HG02885 (cell line): ENCODE measurements around the gene COL27A1.
"Not testable (repeated sequence)": the region's sequence is repeated elsewhere in the genome, so short reads cannot be mapped to it uniquely, and the experiment has no call there.

ENCODE experiments used
- ATAC-seq: cut with Tn5 transposase; IDR thresholded peaks from one replicate; pipeline ENCODE4 v1.9.1; 2021; ENCODE audit warnings: mild to moderate bottlenecking; ENCODE audit not compliant: unreplicated experiment, poor library complexity

Gene COL27A1

DNA sequence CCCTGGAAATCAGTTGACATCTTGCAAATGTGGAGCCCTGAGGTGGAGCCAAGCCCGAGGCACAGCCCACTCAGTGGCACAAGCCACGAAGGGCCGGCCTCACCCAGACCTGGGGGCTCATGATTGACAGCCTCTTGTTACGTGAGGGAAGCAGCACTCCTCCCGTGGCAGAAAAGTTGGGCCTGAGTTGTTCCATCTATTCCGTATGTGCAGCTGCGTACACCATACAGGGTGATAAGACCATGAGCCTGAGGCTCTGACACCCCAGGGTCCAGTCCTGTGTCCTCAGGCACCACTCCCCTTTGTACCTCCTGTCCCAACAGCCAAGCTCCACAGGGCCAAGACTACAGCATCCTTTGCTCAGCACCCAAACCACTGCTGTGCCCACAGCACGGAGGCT lies 172.4 kb downstream of the COL27A1 start:
- ATAC-seq = no peak

DNA sequence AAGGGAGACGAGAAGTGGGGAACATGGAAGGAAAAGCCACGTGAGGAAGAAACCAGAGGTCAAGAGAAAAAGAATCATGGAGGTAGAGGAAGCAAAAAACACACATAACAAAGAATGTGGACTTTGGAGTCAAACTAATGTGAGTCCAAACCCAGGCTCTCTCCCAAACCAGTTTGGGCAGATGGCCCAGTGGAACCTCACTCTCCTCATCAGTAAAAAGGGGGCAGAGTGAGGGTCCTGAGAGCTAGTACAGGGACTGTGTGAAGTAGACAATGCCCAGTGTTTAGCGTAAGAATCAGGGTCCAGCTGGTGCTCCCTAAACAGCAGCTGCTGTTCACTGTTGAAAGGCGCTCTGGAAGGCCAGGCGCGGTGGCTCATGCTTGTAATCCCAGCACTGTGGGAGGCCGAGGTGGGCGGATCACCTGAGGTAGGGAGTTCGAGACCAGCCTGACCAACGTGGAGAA lies 173.1 kb downstream of the COL27A1 start:
- ATAC-seq = not testable (repeated sequence)

DNA sequence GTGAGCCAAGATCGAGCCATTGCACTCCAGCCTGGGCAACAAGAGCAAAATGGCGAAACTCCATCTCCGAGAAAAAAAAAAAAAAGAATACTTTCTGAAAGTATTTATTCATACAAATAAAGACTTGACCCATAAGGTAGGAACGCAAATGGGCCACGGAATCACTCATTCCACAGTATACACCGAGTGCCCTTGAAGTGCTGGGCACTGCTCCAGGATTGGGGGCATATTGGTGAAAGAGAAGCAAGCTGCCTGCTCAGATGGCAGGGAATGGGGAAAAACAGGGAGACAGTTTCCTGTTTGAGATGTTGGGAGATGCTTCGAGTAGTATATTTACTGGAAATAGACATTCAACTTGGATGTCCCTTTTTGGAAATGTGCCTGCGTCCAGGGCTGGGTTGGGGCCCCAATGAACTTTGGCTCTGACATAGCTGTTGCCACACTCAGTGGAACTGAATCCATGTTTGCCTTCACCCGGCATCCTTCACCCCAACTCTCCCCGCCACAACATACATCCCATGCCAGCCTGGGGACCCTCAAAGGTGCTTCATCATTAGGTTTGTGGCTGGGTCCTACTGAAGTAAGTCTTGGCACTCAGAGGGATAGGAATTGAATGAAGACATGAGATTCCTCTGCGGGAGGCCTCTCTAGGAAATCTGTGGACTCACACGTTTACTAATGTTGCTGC lies 173.7 kb downstream of the COL27A1 start:
- not testable (repeated sequence) for ATAC-seq

DNA sequence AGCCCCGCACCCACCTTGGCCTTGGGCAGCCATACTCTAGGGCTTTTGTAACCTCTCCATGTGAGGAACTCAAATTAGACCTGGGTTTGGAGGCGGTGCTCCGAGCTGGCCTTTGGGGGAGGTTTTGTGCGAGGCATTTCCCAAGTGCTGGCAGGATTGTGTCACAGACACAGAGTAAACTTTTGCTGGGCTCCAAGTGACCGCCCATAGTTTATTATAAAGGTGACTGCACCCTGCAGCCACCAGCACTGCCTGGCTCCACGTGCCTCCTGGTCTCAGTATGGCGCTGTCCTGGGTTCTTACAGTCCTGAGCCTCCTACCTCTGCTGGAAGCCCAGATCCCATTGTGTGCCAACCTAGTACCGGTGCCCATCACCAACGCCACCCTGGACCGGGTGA lies 174.3 kb downstream of the COL27A1 start, which contains the start of gene ORM2:
TSS of gene ORM2 (plus strand) at position 245 of the 398 bp plus-strand sequence. CDS start at position 281, 36 bp downstream.
- ATAC-seq = not testable (repeated sequence)

DNA sequence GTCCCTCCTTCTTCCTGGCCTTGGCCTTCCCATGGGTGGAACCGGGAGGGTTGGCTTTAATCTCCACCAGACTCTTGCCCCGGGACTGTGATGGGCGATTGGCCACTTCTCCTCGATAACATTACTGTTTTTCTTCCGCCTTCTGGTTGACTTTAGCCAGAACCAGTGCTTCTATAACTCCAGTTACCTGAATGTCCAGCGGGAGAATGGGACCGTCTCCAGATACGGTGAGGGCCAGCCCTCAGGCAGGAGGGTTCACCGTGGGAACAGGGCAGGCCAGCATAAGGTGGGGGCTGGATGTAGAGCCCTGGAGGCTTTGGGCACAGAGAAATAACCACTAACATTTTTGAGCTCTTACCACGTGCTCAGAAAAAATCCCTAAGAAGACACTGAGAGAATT lies 175.3 kb downstream of the COL27A1 start:
- no peak for ATAC-seq

DNA sequence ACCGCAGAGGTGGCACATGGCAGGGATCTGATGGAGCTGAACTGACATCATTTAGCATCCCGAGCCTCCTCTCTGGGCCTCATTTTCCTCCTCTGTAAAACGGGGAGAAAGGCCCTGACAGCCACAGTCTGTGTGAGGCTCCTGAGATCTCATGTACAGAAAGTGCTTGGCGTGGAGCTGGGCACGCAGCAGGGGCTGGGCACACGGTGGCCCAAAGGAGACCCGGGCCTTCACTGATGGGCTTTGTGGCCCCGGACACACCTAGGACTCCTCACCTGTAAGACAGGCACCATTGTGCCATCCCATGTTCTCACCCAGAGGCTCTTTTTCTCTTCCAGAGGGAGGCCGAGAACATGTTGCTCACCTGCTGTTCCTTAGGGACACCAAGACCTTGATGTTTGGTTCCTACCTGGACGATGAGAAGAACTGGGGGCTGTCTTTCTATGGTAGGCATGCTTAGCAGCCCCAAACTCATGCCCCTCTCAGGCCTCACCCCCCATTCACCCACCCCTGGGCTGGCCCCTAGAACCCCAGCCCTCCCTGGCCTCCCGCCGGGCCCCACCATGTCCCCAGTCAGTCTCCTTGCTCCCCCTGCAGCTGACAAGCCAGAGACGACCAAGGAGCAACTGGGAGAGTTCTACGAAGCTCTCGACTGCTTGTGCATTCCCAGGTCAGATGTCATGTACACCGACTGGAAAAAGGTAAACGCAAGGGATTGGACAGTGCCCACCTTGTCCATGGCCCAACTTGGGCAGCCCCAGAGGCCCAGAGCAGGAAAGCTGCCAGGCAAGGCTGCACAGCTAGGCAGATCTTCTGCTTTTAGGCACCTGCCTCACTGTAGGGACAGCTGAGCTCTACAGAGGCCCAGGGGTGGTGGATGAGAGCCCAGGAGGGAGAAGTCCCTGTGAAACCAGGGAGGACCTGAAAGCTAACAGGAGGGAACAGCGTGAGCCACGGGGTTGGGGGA lies 176.2 kb downstream of the COL27A1 start:
- ATAC-seq = not testable (repeated sequence)

DNA sequence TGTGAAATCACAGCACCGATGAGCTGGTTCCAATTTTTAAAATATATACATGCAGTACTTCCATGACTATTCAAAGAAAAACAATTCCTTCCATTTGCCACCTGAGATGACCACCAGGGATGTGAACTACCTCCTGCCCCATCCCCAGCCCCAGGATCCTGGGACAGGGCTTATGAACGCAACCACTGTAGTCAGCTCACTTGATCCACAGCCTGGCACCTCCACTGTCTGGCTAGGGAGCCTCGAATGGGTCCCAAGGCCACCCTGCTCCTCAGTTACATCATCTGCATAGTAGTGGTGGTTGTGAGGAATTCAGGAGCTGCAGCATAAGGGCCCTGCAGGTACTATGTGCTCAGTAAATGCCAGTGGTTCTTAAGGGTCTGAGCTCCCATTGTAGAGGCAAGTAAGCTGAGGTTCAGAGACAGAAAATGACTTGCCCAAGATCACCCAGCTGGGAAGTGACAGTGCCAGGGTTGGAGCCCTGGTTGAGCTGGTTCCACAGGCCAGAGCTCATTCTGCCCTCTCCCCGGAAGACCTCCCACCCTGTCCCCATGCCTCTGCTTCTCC lies 177.2 kb downstream of the COL27A1 start:
- ATAC-seq = not testable (repeated sequence)

DNA sequence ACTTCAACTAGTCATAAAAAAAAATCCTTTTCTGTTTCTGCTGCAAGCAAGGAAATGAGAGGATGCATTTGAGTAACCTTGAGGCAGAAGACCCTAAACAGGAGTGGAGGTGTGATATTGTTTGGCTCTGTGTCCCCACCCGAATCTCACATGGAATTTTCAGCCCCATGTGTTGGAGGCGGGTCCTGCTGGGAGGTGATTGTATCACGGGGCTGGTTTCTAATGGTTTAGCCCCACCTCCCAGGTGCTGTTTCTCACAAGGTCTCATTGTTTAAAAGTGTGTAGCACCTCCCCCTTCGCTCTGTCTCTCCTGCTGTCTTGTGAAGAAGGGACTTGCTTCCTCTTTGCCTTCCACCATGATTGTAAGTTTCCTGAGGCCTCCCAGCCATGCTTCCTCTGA lies 178.4 kb downstream of the COL27A1 start:
- ATAC-seq = not testable (repeated sequence)

DNA sequence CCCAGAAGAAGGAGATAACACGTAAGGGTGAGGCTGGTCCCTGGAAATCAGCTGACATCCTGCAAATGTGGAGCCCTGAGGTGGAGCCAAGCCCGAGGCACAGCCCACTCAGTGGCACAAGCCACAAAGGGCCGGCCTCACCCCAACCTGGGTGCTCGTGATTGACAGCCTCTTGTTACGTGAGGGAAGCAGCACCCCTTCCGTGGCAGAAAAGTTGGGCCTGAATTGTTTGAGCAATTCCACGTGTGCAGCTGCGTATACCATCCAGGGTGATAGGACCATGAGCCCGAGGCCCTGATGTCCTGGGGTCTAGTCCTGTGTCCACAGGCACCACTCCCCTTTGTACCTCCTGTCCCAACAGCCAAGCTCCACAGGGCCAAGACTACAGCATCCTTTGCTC lies 179.2 kb downstream of the COL27A1 start:
- ATAC-seq = no peak

DNA sequence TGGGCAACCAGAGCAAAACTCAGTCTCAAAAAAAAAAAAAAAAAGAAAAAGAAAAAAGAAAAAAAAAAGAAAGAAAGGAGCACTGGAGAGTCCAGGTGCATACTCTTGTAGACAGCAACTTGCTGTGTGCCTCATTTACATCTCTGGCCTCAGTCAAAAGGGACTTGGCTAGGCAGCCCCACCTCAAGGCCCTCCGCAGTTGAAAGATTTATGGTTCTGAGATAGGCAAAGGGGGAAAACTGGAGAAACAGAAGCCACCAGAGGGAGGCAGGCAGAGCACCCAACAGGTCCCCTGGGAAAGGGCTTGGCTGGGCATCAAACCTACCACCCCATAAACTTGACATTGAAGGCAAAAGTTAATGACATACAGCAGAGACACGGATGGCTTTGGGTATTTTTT lies 180.4 kb downstream of the COL27A1 start:
- no peak for ATAC-seq

DNA sequence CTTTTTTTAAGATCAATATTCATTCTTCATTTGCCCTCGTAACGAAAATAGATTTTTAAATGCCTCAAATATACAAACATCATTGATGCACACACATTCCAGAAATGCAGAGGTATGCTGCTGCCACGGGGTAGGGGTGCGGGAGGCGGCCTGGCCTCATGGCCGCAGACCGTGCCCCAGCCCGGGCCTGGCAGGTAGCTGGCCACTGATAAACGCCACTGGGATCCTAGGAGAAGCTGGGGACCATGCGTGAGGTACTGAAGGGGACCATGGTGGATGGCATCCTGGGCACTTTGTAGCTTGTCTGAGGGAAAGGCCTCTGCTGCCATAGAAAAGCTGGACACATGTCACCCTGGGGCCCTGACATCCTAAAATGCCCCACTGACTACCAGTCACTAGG lies 180.8 kb downstream of the COL27A1 start:
- ATAC-seq = no peak

DNA sequence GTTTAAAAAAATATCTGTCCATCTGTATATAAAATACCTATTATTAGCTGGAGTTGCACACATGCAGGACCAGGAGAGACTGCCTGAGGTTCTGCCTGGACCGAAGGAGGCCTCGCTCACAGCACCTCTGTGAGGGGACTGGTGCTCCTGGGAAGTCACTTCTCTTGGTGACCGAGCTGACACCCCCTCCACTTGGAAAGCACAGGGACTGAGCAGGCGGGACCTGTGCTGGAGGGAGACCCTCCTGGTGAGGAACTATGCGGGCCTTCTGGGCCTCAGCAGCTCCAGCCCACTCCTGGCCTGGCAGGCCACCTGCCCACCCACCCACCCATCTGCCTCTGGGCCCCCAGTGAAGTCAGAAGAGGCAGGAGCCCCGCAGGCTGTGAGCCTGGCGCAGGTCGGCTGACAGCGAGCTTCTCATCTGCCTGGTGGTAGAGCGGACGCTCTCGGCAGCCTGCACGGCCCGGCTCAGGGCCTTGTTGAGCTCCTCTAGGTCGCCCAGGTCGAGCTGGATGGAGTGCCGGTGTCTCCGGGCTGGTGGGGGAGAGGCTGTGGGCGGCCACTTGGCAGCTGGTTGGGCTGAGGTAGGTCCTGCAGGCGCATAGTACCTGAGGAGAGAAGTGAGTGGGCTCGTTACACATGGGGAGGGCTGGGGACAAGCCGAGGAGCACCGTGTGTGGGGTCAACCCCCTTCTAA lies 181.5 kb downstream of the COL27A1 start:
- ATAC-seq = no peak

DNA sequence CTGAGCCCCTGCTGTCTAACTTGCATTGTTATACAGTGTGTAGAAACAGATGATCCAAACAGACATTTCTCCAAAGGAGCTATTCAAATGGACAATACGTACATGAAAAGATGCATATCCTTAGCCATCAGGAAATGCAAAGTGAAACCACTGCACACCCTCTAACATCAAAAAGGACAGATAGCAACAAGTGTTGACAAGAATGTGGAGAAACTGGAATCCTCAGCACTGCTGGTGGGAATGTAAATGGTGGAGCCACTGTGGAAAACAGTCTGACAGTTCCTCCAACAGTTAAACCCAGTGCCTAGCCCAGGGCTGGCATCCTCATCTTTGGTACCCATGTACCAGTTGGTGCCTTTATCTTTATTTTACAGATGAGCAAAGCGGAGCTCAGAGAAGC lies 182.8 kb downstream of the COL27A1 start:
- ATAC-seq = no peak

DNA sequence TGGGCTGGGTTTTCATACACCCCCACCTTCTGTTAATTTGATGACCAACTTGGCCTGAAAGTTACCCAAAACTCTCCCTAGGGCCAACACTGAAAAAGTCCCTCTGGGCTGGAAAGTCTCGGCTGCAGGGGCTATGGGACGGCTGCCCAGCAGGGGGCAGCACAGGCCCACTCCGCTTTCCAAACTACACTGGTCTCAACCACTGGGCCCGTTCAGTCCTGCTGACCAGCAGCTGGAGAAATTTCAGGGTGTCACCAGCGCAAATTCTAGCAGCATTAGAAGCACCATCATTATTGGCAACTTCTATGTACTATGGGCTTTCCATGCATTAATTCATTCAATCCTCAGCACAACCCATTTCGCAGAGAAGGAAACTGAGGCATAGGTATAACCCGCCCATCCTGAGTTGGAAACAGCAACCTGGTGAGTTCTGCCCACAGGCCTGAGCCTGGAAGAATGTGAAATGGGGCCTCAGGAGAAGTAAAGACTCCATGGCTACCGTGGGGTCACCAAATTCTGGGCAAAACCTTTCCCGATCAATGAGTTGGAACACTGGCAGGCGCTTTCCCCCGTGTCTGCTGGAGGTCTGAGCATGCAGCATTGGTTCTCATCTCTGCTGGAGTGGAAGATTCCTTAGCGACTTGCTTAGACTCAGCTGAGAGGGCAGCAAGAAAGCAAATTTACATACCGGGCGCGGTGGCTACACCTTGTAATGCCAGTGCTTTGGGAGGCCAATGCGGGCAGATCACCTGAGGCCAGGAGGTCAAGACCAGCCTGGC lies 184.0 kb downstream of the COL27A1 start:
- peak; percentile 68 for ATAC-seq

DNA sequence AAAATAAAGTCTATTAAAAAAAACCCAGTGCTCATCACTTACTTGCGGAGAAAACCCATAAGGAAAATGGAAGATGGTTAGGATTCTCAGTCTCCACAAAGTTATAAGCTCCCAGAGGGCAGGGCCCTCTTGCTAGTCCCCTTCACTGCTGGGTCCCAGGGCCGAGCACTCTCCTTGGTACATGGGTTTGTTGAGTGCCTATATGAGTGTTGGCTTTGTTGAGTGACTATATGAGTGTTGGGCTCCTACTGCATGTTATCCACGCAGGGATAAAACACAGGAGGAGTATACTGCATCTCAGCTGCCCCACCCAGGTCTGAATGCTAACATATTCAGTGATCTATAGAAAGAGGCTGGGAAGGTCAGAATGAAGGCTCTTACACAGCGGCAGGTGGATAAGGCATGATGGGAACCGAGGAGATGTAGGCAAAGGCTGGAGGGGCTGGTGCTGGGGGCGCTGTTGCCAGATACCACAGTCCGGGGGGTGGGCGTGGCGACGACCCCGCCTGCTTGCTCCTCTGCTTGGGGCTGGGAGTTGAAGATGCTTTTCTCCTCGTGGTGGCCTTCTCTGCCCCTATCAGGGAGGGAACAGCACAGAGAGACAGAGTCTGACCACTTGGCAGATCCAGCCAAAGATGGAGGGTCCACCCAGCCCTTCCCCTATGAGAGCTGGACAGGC lies 186.0 kb downstream of the COL27A1 start:
- no peak for ATAC-seq

DNA sequence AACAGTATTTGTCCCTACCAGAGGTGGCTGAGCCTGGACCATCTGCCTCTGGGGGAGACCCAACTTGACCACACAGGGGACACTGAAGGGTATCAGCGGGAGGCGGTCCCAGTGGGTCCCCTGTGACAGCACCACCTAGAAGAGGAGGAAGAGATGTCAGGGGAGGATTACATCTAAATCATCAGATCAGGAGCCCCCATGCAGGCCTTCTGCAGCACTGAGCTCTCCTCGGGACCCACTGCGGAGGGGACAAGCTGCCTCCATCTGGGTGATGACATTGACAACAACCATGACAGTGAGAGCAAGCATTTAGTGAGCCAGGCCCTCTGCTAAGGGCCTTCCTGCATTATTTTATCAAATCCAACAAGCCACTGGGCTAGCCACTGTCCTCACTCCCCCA lies 186.7 kb downstream of the COL27A1 start:
- ATAC-seq = no peak

DNA sequence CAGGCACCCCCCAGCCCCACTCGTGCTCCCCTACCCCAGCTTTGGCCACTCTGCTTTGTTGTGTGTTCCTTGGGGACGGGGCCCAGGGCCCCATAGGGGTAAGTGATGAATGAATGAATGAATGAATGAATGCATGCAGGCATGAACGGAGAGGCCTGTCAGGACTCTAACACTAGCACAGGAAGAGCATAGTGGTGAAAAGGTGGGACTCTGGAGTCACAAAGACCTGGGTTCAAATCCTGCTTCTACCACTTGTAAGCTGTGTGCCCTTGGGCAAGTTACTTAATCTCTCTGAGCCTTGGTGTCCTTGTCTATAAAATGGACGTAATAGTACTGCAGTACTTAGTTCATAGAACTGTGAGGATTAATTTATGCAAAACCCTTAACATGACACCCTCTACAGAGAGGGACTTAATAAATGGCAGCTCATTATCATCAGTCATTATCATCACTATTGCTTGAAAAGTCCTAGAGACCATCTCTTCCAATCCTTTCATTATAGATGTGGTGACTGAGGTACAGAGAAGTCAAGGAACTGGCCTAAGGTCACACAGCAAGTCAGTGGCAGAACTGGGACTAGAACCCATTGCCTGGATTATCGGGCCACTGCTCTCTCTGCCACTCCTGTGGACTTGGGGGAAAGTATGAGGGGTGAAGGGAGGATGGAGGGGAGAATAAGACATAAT lies 187.6 kb downstream of the COL27A1 start:
- ATAC-seq = no peak

DNA sequence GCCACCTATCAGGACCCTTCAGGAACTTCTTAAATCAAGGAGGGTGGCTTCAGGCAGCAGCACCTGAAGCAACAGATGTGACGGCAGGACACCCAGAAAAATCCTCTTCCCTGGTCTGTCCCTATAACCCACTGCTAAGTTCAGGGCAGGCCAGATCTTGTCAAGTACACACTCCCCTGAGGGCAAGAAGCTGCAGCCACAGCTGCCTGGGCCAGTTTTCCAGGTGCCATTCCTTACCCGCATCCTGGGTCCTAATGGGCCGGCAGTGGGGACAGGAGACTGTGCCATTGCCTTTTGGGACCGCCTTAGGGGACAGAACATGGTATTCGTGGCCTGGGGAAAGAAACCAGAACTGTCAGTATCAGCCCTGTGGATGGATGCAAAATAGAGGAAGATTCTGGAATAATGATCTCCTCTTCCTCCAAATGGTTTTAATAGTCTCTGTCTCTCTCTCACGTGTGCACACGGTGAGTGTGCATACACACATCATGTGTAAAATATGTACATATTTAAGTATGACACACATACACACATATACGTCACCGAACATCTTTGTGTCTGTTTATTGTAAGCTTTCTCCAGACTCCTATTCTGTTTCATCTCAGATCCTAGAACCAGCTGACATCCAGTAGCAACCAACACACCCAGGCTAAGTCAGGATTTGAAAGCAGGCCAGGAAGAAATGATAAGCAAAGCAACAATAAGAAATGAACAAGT lies 188.3 kb downstream of the COL27A1 start:
- ATAC-seq = no peak
